Brain microvascular endothelial cell (primary cell): Measurements from ENCODE around the gene CPVL.

Source experiments
- DNase-seq: peaks from one replicate; pipeline ENCODE4 v3.0.0-alpha.2; 2020
- H3K27ac ChIP-seq: fragments of 250-450 bp; sonication (Bioruptor Pico); 2 replicates; pipeline ENCODE4 v1.5.1; 2020; ENCODE audit warnings: mild to moderate bottlenecking, moderate library complexity
- H3K27me3 ChIP-seq: fragments of 250-450 bp; sonication (Bioruptor Pico); replicated peaks from 2 replicates; pipeline ENCODE4 v1.5.1; 2020; ENCODE audit warnings: mild to moderate bottlenecking
- H3K36me3 ChIP-seq: fragments of 250-450 bp; sonication (Bioruptor Pico); replicated peaks from 2 replicates; pipeline ENCODE4 v1.5.1; 2020; ENCODE audit warnings: mild to moderate bottlenecking
- H3K4me3 ChIP-seq: 2 replicates; pipeline ENCODE4 v1.5.1; 2011; ENCODE audit warnings: low read depth, mild to moderate bottlenecking, control low read depth, low read length, moderate library complexity
- CTCF ChIP-seq: IDR thresholded peaks from 2 replicates; pipeline ENCODE4 v1.5.1; 2011; ENCODE audit warnings: low read depth, mild to moderate bottlenecking, moderate library complexity, low read length, control low read depth, inconsistent platforms; ENCODE audit errors: missing control alignments
- in situ Hi-C: cut with HindIII; loops from 2 replicates; pipeline ENCODE4 v1.10.0; 2017; ENCODE audit warnings: low sequenced_read_pairs, low pct_ligation_motif_present

The CPVL gene

GRCh38 chr7:29086545-29086944 is 59.8 kb downstream of the CPVL start:
- DNase-seq, result no peak
- Histone ChIP-seq H3K4me3 (no peak overlapping the region), H3K27ac (no peak overlapping the region), H3K36me3 (no peaks in the 10 kb centered on the region), H3K27me3 (no peaks in the 10 kb centered on the region)
- no peak for TF ChIP-seq CTCF
- in situ Hi-C loops, result no loop called here

- no peak for DNase-seq
- in situ Hi-C loops, result no loop called here
- no peak overlapping the region for H3K27ac ChIP-seq
Observed at GRCh38 chr7:29084832-29085231, 61.5 kb downstream of the CPVL start.

GRCh38 chr7:29080803-29081202 is 65.5 kb downstream of the CPVL start:
- H3K36me3 ChIP-seq, result no peaks in the 10 kb centered on the region
- no peak for DNase-seq
- H3K4me3 ChIP-seq, result no peak overlapping the region
- no peak for TF ChIP-seq CTCF
- in situ Hi-C loops, result no loop called here
- no peaks in the 10 kb centered on the region for H3K27me3 ChIP-seq
- H3K27ac ChIP-seq, result no peak overlapping the region

More at GRCh38 chr7:29084832-29085231, 61.5 kb downstream of the CPVL start:
- Histone ChIP-seq H3K4me3 (no peak overlapping the region), H3K36me3 (no peaks in the 10 kb centered on the region), H3K27me3 (no peaks in the 10 kb centered on the region)
- no peak for TF ChIP-seq CTCF

GRCh38 chr7:29078311-29079260 is 67.8 kb downstream of the CPVL start:
- Histone ChIP-seq H3K27ac (no peak overlapping the region), H3K36me3 (no peaks in the 10 kb centered on the region), H3K27me3 (no peaks in the 10 kb centered on the region), H3K4me3 (no peak overlapping the region)
- in situ Hi-C loops, result no loop called here
- no peak for TF ChIP-seq CTCF
- DNase-seq, result no peak

GRCh38 chr7:29077854-29078253 is 68.5 kb downstream of the CPVL start:
- no peaks in the 10 kb centered on the region for H3K36me3 ChIP-seq
- no peak overlapping the region for H3K27ac ChIP-seq
- H3K4me3 ChIP-seq, result no peak overlapping the region
- no peaks in the 10 kb centered on the region for H3K27me3 ChIP-seq
- in situ Hi-C loops, result no loop called here
- no peak for TF ChIP-seq CTCF
- DNase-seq, result no peak
